AG09319 (cell line): ENCODE data around the gene KRTAP6-3.

Experiments used
- DNase-seq: peaks from one replicate; pipeline ENCODE4 v3.0.0-alpha.2; 2010; ENCODE audit warnings: low read depth; ENCODE audit errors: extremely low read depth
- TF ChIP-seq, protein P1 (sequence below): IDR thresholded peaks from 2 replicates; pipeline ENCODE4 v1.5.1; 2011; ENCODE audit warnings: low read depth, mild to moderate bottlenecking, inconsistent platforms, low read length, moderate library complexity

The KRTAP6-3 gene

DNA sequence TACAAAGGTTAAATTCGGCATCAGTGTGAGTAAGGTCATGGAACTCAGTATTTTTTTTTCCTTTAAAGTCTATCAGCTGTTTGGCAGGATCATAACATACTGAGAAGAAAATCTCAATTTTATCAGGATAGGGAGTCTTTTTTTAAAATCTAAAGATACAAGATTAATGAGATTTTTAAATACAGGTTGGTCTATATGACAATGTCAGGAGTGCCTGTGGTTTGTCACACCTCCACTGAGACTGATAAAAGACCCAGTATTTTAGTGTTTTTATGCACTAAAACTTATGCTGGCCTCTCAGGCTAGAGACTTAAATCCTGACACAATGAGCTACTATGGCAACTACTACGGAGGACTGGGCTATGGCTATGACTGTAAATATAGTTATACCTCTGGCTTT, 50.3 kb downstream of the KRTAP6-3 start, which contains the start of gene KRTAP20-3:
Gene KRTAP20-3 (plus strand): TSS at position 301 of the 400 bp plus-strand sequence.
- DNase-seq: no peak

More for the DNA sequence above, 50.3 kb downstream of the KRTAP6-3 start, which contains the start of gene KRTAP20-3:
- TF ChIP-seq, protein P1, sequence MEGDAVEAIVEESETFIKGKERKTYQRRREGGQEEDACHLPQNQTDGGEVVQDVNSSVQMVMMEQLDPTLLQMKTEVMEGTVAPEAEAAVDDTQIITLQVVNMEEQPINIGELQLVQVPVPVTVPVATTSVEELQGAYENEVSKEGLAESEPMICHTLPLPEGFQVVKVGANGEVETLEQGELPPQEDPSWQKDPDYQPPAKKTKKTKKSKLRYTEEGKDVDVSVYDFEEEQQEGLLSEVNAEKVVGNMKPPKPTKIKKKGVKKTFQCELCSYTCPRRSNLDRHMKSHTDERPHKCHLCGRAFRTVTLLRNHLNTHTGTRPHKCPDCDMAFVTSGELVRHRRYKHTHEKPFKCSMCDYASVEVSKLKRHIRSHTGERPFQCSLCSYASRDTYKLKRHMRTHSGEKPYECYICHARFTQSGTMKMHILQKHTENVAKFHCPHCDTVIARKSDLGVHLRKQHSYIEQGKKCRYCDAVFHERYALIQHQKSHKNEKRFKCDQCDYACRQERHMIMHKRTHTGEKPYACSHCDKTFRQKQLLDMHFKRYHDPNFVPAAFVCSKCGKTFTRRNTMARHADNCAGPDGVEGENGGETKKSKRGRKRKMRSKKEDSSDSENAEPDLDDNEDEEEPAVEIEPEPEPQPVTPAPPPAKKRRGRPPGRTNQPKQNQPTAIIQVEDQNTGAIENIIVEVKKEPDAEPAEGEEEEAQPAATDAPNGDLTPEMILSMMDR: no peak
